C4-2B (cell line): Measurements from ENCODE around the gene ADCY9.

ENCODE experiments used
- CTCF ChIP-seq: fragments of 450-650 bp; conservative IDR thresholded peaks from 2 replicates; pipeline ENCODE4 v1.5.1; 2017; ENCODE audit warnings: mild to moderate bottlenecking
- ZFX ChIP-seq: fragments of 450-650 bp; IDR thresholded peaks from 2 replicates; pipeline ENCODE4 v1.6.1; 2017

GRCh38 chr16:3946604-3947180, 169.6 kb downstream of the ADCY9 start:
- TF ChIP-seq CTCF, result no peak
- no peak for TF ChIP-seq ZFX
